GM13977 (cell line): ENCODE data around the gene TMEM120A.

Experiments used
- DNase-seq: peaks from one replicate; pipeline ENCODE4 v3.0.0; 2012; ENCODE audit warnings: low spot score
- CTCF ChIP-seq: IDR thresholded peaks from 2 replicates; pipeline ENCODE4 v1.5.1; 2012; ENCODE audit warnings: mild to moderate bottlenecking, control low read depth; ENCODE audit not compliant: insufficient read depth; ENCODE audit errors: extremely low read depth, missing control alignments
- in situ Hi-C: fragments of 300-500 bp; cut with MboI; formaldehyde crosslinking; loops from one replicate; pipeline ENCODE4 v1.12.0; 2022; ENCODE audit warnings: low sequenced_read_pairs, low pct_unique_long_range_greater_than_20kb, mixed read lengths, inconsistent platforms; ENCODE audit not compliant: unreplicated experiment

Gene TMEM120A

DNA sequence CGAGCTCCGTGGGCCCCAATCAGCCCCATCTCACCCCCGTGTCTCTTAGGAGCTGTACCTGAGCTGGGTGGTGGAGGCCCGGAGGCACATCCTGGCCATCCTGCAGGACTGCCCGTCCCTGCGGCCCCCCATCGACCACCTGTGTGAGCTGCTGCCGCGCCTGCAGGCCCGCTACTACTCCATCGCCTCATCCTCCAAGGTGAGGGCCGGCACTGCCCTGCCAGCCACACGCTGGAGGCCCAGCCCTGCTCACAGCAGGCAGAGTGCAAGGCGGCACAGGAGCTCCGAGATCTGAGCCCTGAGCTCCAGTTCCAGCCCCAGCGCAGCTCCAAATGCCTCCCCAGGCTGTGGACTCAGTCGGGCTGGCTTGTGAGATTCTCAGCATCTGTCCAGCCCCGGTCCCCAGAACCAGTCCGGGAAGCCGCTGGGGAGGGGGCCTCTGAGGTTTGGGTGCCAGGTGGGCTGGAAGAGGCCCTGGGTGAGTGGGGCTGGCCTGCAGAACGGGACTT, 9.3 kb downstream of the TMEM120A start:
- TF ChIP-seq CTCF: no peak
- in situ Hi-C loops: no loop called here
- no peak for DNase-seq

GRCh38 chr7:75984130-75985008, 10.0 kb downstream of the TMEM120A start:
- no peak for DNase-seq
- no peak for TF ChIP-seq CTCF
- in situ Hi-C loops: no loop called here

DNA sequence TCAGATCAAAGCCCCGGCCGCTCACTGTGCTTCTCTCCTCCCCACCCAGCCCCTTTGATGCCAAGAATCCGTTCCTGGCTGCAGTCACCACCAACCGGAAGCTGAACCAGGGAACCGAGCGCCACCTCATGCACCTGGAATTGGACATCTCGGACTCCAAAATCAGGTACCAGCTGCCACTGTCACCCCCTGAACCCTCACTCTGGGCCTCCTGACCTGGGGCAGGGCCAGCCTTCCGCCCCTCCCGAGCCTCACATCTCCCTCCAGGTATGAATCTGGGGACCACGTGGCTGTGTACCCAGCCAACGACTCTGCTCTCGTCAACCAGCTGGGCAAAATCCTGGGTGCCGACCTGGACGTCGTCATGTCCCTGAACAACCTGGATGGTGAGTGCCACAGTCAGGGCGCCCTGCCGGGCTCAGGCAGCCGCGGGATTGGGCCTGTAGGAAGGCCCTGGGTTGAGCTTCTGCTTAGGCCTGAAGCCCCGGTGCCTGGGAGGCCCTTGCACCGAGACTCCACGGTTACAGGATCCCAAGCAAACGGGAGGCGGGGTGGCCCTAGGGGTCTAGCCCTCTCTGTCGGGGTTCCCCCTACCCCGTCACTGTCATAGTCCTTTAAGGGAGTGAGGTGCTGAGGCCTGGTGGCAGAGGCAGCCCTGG, 10.8 kb downstream of the TMEM120A start:
- no peak for TF ChIP-seq CTCF
- DNase-seq: no peak
- in situ Hi-C loops: no loop called here

DNA sequence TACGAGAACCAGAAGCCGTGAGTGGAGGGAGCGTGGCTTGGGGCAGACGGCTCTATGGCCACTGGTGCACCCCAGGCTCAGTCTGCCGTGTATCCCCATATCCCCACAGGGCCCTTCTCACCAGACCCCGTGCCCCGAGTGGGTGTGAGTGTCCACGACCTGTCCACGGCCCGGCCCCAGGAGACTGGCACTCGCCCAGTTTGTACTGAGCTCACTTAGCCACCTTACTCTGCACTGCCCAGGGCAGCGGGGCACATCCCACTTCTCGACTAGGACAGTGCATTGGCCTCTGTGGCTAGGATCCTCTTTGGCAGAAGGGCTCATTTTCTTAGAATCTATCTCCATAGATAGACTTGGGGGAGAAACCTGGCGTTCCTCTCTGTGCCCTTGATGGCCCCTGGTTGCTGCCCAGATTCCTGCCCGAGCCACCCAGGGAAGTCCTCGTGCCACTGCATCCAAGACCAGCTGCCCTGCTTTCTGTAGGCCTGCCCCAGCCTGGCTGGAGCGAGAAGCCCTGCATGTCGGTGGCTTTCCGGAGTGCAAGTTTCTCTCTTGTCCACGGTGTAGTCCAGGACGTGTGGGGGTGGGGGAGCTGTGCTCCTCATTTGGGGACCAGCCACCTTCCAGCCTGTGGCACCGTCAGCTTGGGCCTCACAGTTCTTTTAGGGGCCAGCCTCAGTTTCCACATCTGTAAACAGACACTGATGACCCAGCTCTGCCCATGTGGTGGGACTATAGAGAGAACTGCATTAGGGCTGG, 11.9 kb downstream of the TMEM120A start:
- in situ Hi-C loops: no loop called here
- DNase-seq: no peak
- no peak for TF ChIP-seq CTCF

- no peak for TF ChIP-seq CTCF
- DNase-seq: no peak
- in situ Hi-C loops: no loop called here
Measured at GRCh38 chr7:75981453-75982305, 12.7 kb downstream of the TMEM120A start.

DNA sequence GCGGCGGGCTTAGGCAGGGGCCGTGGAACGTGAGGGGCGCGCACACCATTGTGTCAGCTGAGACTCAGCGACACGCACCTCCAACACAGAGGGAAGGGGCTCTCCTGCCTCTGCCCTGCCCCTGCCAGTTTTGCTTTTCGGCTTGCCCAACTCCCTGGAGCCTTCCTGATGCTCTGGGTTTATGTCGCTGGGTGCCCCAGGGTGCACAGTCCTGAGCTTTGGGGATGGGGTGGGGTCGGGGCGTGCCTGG, 13.3 kb downstream of the TMEM120A start:
- in situ Hi-C loops: no loop called here
- DNase-seq: no peak
- no peak for TF ChIP-seq CTCF
